Upper lobe of left lung (tissue), 6 donors: ENCODE data around the gene RPL35. TPM values are rescaled to one million over a fixed set of nuclear protein-coding genes. Genes with fewer than 3 reads are reported as not detected.

Experiments
- ATAC-seq, 2 donors: fragments of 200-7000 bp; cut with Tn5 transposase; one replicate each; pipeline ENCODE4 v1.9.1; 2022; ENCODE audit warnings: mild to moderate bottlenecking in 2 of 2, moderate library complexity in 2 of 2; ENCODE audit not compliant: low FRiP score in 2 of 2
- DNase-seq, 2 donors: peaks; one replicate each; pipeline ENCODE4 v3.0.0-alpha.2; 2019 to 2020
- H3K27ac ChIP-seq, 4 donors: fragments of 200-600 bp; sonication (generic); one replicate each; pipeline ENCODE4 v1.5.1; 2016 to 2019
- H3K27me3 ChIP-seq, 4 donors: fragments of 200-600 bp; sonication (generic); one replicate each; pipeline ENCODE4 v1.5.1; 2017 to 2019
- H3K36me3 ChIP-seq, 4 donors: fragments of 200-600 bp; sonication (generic); one replicate each; pipeline ENCODE4 v1.5.1; 2016 to 2019
- H3K4me1 ChIP-seq, 4 donors: fragments of 200-600 bp; sonication (generic); one replicate each; pipeline ENCODE4 v1.5.1; 2018 to 2019
- H3K4me3 ChIP-seq, 4 donors: fragments of 200-600 bp; sonication (generic); one replicate each; pipeline ENCODE4 v1.5.1; 2017 to 2019; ENCODE audit warnings: mild to moderate bottlenecking in 2 of 4, moderate library complexity in 1 of 4
- H3K9me3 ChIP-seq, 4 donors: fragments of 200-600 bp; sonication (generic); one replicate each; pipeline ENCODE4 v1.5.1; 2018 to 2019
- CTCF ChIP-seq, 6 experiments: fragments of 450-650 bp in 4 of 6; fragments of 200-600 bp in 2 of 6; sonication (generic) in 2 of 6; IDR thresholded peaks; one replicate each; pipeline ENCODE4 v1.5.1; 2016 to 2019; ENCODE audit warnings: antibody characterized with exemption in 6 of 6
- EP300 ChIP-seq, 4 donors: sonication (generic); formaldehyde crosslinking; IDR thresholded peaks; one replicate each; pipeline ENCODE4 v1.5.1; 2017; ENCODE audit warnings: antibody characterized with exemption in 4 of 4, control low read depth in 2 of 4
- POLR2A ChIP-seq, 4 donors: fragments of 450-650 bp; IDR thresholded peaks; one replicate each; pipeline ENCODE4 v1.5.1; 2016 to 2017; ENCODE audit warnings: antibody characterized with exemption in 4 of 4, mild to moderate bottlenecking in 2 of 4
- POLR2AphosphoS5 ChIP-seq, 2 donors: sonication (generic); formaldehyde crosslinking; IDR thresholded peaks; one replicate each; pipeline ENCODE4 v1.5.1; 2017; ENCODE audit warnings: antibody characterized with exemption in 2 of 2
- WGBS, 2 donors: methylation state at CpG; one replicate each; pipeline ENCODE4 v1.1.5; 2017 to 2018; 5-methylcytosine and 5-hydroxymethylcytosine counted together
- total RNA-seq, 6 donors: library from RNA; depleted of rRNA in 4 of 6; stranded (reverse); fragments of >200 nt in 4 of 6; gene quantifications; one replicate each; pipeline versions ENCODE4 v1.1.0 to v1.2.1, GENCODE V29; 2016 to 2021
- donor health status: DM: no; HTN: no; CAD: no; lungs with moderate emphysema.
- donor health status: DM: no; HTN: yes; CAD: no; lungs with severe emphysema.

RPL35 gene
- total RNA-seq, 6 donors from 2014 or later, result 646 to 1,381 (median 944) TPM

GRCh38 chr9:124889006-124889405, 27.2 kb upstream of the RPL35 start:
- no peak overlapping the region for H3K4me3 ChIP-seq
- H3K36me3 ChIP-seq, result peaks cover 19 to 100% (median 84%) of the 10 kb centered on the region in 4 donors
- no peak for TF ChIP-seq CTCF (IDR thresholded peaks at IDR 0.05)
- no peak for TF ChIP-seq EP300 (IDR thresholded peaks at IDR 0.05)
- no peak for TF ChIP-seq POLR2AphosphoS5 (IDR thresholded peaks at IDR 0.05)
- no peak for TF ChIP-seq POLR2A (IDR thresholded peaks at IDR 0.05)
- no peak for ATAC-seq
- no peak overlapping the region for H3K27ac ChIP-seq
- no peaks in the 10 kb centered on the region for H3K27me3 ChIP-seq
- H3K4me1 ChIP-seq, result no peaks in the 10 kb centered on the region
- 96 to 97% methylated on average over 6 to 13 of the region's 13 CpGs for WGBS, 2 donors
- peak in 1 of 2 donors; percentile 52 for DNase-seq
- no peaks in the 10 kb centered on the region for H3K9me3 ChIP-seq

- DNase-seq (no peak), ATAC-seq (no peak)
- Histone ChIP-seq H3K4me1 (no peaks in the 10 kb centered on the region), H3K27me3 (no peaks in the 10 kb centered on the region), H3K9me3 (no peaks in the 10 kb centered on the region), H3K4me3 (no peak overlapping the region), H3K27ac (no peak overlapping the region), H3K36me3 (peaks cover 19 to 94% (median 77%) of the 10 kb centered on the region in 4 donors)
- 86 to 87% methylated on average over 5 of the region's 5 CpGs for WGBS, 2 donors
- no peak for TF ChIP-seq POLR2A (IDR thresholded peaks at IDR 0.05)
- TF ChIP-seq CTCF (IDR thresholded peaks at IDR 0.05), result no peak
- TF ChIP-seq EP300 (IDR thresholded peaks at IDR 0.05), result no peak
- TF ChIP-seq POLR2AphosphoS5 (IDR thresholded peaks at IDR 0.05), result no peak
Measured at GRCh38 chr9:124887832-124888231, 26.1 kb upstream of the RPL35 start.

GRCh38 chr9:124886866-124887492, 25.2 kb upstream of the RPL35 start:
- 84 to 85% methylated on average over 17 of the region's 17 CpGs for WGBS, 2 donors
- no peak for ATAC-seq
- TF ChIP-seq POLR2A (IDR thresholded peaks at IDR 0.05) (no peak), EP300 (IDR thresholded peaks at IDR 0.05) (no peak), POLR2AphosphoS5 (IDR thresholded peaks at IDR 0.05) (no peak), CTCF (IDR thresholded peaks at IDR 0.05) (no peak)

GRCh38 chr9:124886461-124886860, 24.7 kb upstream of the RPL35 start:
- Histone ChIP-seq H3K9me3 (no peaks in the 10 kb centered on the region), H3K4me1 (no peaks in the 10 kb centered on the region), H3K4me3 (no peak overlapping the region), H3K27ac (no peak overlapping the region), H3K36me3 (peaks cover 21 to 94% (median 82%) of the 10 kb centered on the region in 4 donors), H3K27me3 (no peaks in the 10 kb centered on the region)
- no peak for TF ChIP-seq EP300 (IDR thresholded peaks at IDR 0.05)
- no peak for TF ChIP-seq POLR2A (IDR thresholded peaks at IDR 0.05)
- no peak for TF ChIP-seq POLR2AphosphoS5 (IDR thresholded peaks at IDR 0.05)
- no peak for TF ChIP-seq CTCF (IDR thresholded peaks at IDR 0.05)
- no peak for DNase-seq
- no peak for ATAC-seq
- WGBS, 2 donors, result 90% methylated on average over 10 of the region's 10 CpGs

More at GRCh38 chr9:124886866-124887492, 25.2 kb upstream of the RPL35 start:
- Histone ChIP-seq H3K4me1 (no peaks in the 10 kb centered on the region), H3K27me3 (no peaks in the 10 kb centered on the region), H3K9me3 (no peaks in the 10 kb centered on the region), H3K4me3 (no peak overlapping the region), H3K27ac (no peak overlapping the region), H3K36me3 (peaks cover 21 to 94% (median 82%) of the 10 kb centered on the region in 4 donors)
- DNase-seq, result no peak

- H3K36me3 ChIP-seq, result peaks cover 21 to 94% (median 81%) of the 10 kb centered on the region in 4 donors
- 94 to 96% methylated on average over 4 of the region's 4 CpGs for WGBS, 2 donors
- H3K27ac ChIP-seq, result no peak overlapping the region
- DNase-seq (no peak), ATAC-seq (no peak)
- no peaks in the 10 kb centered on the region for H3K4me1 ChIP-seq
- no peak for TF ChIP-seq POLR2A (IDR thresholded peaks at IDR 0.05)
- TF ChIP-seq POLR2AphosphoS5 (IDR thresholded peaks at IDR 0.05), result no peak
- no peak for TF ChIP-seq EP300 (IDR thresholded peaks at IDR 0.05)
- TF ChIP-seq CTCF (IDR thresholded peaks at IDR 0.05), result no peak
- no peaks in the 10 kb centered on the region for H3K27me3 ChIP-seq
- H3K4me3 ChIP-seq, result no peak overlapping the region
- H3K9me3 ChIP-seq, result no peaks in the 10 kb centered on the region
Measured at GRCh38 chr9:124885551-124885950, 23.8 kb upstream of the RPL35 start.
